GM08714 (cell line): ENCODE results near the gene ABHD14A.

Experiments used
- H3K4me3 ChIP-seq: fragments of 200-500 bp; sonication (Bioruptor generic); 2 replicates; pipeline ENCODE4 v1.5.1; 2014; ENCODE audit warnings: mild to moderate bottlenecking, low read length, inconsistent platforms
- ZNF274 ChIP-seq: IDR thresholded peaks from 2 replicates; pipeline ENCODE4 v1.6.1; 2012; ENCODE audit warnings: mild to moderate bottlenecking, low read depth, low read length

The ABHD14A gene

GRCh38 chr3:51997172-51997571 lies 22.3 kb downstream of the ABHD14A start:
- H3K4me3 ChIP-seq = no peak overlapping the region
- TF ChIP-seq ZNF274 = no peak

- no peak overlapping the region for H3K4me3 ChIP-seq
- TF ChIP-seq ZNF274 = no peak
Measured at GRCh38 chr3:51997935-51998596, 23.2 kb downstream of the ABHD14A start.

GRCh38 chr3:51998774-51999173 lies 23.9 kb downstream of the ABHD14A start:
- no peak overlapping the region for H3K4me3 ChIP-seq
- no peak for TF ChIP-seq ZNF274

GRCh38 chr3:51999846-52000245 lies 25.0 kb downstream of the ABHD14A start:
- H3K4me3 ChIP-seq = no peak overlapping the region
- no peak for TF ChIP-seq ZNF274

GRCh38 chr3:52001443-52001974 lies 26.6 kb downstream of the ABHD14A start:
- no peak for TF ChIP-seq ZNF274
- H3K4me3 ChIP-seq = no peak overlapping the region

GRCh38 chr3:52002748-52003147 lies 27.9 kb downstream of the ABHD14A start:
- no peak for TF ChIP-seq ZNF274
- no peak overlapping the region for H3K4me3 ChIP-seq

GRCh38 chr3:52004163-52004787 lies 29.4 kb downstream of the ABHD14A start:
- no peak overlapping the region for H3K4me3 ChIP-seq
- TF ChIP-seq ZNF274 = no peak

- no peak for TF ChIP-seq ZNF274
Measured at GRCh38 chr3:52004906-52005395, 30.1 kb downstream of the ABHD14A start.

GRCh38 chr3:52005571-52005986 lies 30.7 kb downstream of the ABHD14A start:
- no peak for TF ChIP-seq ZNF274
- no peak overlapping the region for H3K4me3 ChIP-seq

More at GRCh38 chr3:52004906-52005395, 30.1 kb downstream of the ABHD14A start:
- no peak overlapping the region for H3K4me3 ChIP-seq

GRCh38 chr3:52006017-52006819 lies 31.4 kb downstream of the ABHD14A start:
- TF ChIP-seq ZNF274 = no peak
- no peak overlapping the region for H3K4me3 ChIP-seq

GRCh38 chr3:52006820-52007133 lies 31.9 kb downstream of the ABHD14A start:
- TF ChIP-seq ZNF274 = no peak
- no peak overlapping the region for H3K4me3 ChIP-seq

- no peak overlapping the region for H3K4me3 ChIP-seq
- TF ChIP-seq ZNF274 = no peak
Measured at GRCh38 chr3:52007291-52007690, 32.4 kb downstream of the ABHD14A start.

- no peak for TF ChIP-seq ZNF274
- H3K4me3 ChIP-seq = no peak overlapping the region
Measured at GRCh38 chr3:52010431-52010830, 35.6 kb downstream of the ABHD14A start.

- no peak for TF ChIP-seq ZNF274
- no peak overlapping the region for H3K4me3 ChIP-seq
Measured at GRCh38 chr3:52012699-52013098, 37.8 kb downstream of the ABHD14A start.
